ENCODE data around the gene BCAS4.

GRCh38 chr20:50806126-50806768 lies 11.4 kb downstream of the BCAS4 start:
- no peak for TF ChIP-seq POLR2A (IDR thresholded peaks at IDR 0.05)
- TF ChIP-seq CTCF (IDR thresholded peaks at IDR 0.05) = no peak

Measured in right lobe of liver (tissue), 4 donors.